ENCODE measurements around the gene FAM181B.

Gene FAM181B

DNA sequence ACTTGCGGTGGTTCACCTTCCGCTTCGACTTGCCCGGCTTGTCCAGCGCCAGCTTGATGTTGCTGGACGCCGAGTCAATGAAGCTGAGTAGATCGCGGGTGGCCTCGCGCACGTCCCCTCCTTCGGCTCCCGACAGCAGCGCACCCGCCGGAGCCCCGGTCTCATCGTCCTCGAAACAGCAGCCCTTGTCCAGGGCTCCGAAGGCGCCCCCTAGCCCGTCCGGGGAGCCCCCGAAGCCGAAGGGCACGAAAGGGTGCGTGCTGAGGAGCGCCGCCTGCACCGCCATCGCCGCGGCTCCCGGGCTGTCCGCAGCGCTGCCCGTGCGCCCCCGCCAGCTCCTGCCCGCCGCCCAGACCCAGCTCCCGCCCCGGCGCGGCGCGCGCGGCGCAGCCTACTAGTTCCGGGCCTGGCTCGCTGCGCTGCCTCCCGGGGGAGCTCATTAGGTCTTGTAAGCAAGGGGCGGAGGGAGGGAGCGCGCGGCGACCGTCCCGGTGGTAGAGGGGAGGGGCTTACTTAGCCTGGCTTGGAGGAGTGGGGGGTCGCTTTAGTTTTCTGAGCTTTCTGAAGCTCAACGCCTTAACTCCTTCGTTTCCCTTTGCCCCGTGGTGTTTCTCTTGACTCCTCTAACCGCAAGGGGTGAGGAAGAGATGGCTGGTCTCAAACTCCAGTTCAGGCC lies at the start of gene FAM181B:
Gene FAM181B, minus strand, starts transcription at position 421 of the 676 bp plus-strand sequence. Its CDS starts 135 bp downstream, at position 286.
- DNase-seq: peak; percentile 44 to 58

DNA sequence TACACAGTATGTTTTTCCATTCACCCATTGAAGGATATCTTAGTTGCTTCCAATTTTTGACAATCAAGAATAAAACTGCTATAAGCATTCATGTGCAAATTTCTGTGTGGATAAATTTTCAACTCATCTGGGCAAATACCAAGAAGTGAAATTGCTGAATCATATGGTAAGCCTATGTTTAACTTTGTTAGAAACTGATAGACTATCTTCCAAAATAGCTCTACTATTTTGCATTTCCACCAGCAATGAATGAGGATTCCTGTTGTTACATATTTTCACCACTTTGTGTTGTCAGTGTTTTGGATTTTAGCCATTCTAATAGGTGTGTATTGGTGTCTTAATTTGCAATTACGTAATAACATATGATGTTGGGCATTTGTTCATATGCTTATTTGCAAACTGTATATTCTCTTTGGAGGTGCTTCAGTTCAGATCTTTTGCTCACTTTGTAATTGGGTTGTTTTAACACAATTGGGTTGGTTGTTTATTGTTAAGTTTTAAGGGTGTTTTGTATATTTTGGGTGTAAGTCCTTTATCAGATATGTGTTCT lies 49.2 kb upstream of the FAM181B start:
- DNase-seq: no peak

DNA sequence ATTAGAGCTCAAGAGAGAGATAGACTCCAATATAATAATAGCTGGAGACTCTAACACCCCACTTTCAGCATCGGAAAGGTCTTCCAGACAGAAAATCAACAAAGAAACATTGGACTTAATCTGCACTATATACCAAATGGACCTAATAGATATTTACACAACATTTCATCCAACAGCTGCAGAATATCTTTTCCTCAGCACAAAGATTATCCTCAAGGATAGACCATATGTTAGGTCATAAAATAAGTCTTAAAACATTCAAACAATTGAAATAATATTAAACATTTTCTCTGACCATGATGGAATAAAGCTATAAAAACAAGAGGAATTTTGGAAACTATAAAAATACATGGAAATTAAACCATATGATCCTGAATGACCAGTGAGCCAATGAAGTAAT lies 45.1 kb upstream of the FAM181B start:
- DNase-seq: no peak

- no peak for DNase-seq
Observed at GRCh38 chr11:82776377-82776776, 42.7 kb upstream of the FAM181B start.

- DNase-seq: peak; percentile 45 to 48
Observed at GRCh38 chr11:82775736-82776346, 42.2 kb upstream of the FAM181B start.

DNA sequence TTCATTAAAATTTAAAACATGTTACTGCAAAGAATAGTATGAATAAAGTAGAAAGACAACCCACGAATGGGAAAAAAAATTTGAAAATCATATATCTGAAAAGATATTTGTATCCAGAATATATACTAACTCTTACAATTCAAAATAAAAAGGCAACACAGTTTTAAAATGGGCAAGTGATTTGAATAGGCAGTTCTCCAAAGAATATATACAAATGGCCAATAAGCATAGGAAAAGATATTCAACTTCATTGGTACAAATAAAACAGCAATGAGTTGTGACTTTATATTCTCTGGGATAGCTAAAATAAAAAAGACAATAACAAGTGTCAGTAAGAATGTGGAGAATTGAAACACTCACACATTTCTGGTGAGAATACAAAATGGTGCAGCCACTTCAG lies 41.6 kb upstream of the FAM181B start:
- DNase-seq: no peak

DNA sequence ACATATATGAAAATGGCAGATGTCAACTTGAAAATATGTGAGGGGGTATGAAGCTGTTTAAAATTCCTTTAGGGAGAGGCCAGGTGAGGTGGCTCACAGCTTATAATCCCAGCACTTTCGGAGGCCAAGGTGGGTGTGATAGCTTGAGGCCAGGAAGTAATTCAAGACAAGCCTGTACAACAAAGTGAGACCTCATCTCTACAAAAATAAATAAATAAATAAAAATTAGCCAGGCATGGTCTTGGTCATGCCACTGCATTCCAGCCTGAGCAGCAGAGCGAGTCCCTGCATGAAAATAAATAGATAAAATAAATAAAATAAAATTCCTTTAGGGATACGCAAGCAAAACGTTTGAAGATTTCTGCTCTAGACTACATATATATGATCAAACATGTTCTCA lies 38.1 kb upstream of the FAM181B start:
- DNase-seq: no peak

DNA sequence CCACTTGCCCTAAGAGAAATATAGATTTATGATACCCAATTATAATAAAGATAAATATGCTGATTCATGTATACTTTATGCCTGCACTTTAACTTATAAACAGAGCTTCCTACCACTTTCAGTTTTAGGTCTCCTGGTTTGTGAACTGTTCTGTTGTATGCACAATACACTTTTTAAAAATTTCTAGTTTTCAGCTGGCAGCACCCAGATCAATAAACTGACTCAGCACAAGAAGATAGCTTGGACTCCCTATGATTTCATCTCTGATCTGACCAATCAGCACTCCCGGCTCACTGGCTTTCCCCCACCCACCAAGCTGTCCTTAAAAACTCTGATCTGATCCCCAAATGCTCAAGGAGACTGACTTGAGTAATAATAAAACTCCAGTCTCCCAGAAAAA lies 33.5 kb upstream of the FAM181B start:
- no peak for DNase-seq

- no peak for DNase-seq
Observed at GRCh38 chr11:82765466-82766034, 31.9 kb upstream of the FAM181B start.

GRCh38 chr11:82763167-82763566 lies 29.5 kb upstream of the FAM181B start:
- no peak for DNase-seq

DNA sequence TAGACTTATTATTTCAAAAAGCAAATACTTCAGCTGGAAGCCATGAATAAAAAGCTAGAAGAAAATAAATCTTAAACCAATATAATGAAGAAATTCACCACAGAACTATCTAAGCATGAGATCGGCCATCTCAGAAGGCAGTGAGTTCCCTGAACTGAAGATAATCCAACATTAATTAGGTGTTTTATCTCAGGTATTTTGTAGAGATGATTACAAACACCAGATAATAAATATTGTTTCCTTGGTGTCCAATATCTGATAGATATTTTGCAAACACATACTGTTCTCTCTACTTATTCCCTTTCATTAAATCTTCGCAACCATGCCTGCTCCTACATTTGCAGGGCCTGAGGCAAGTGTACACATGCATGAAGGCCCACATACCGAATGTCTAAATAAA lies 26.0 kb upstream of the FAM181B start:
- DNase-seq: no peak

GRCh38 chr11:82757660-82758357 lies 24.1 kb upstream of the FAM181B start:
- DNase-seq: no peak

- DNase-seq: no peak
Observed at GRCh38 chr11:82756765-82757639, 23.3 kb upstream of the FAM181B start.

- no peak for DNase-seq
Observed at GRCh38 chr11:82754410-82754809, 20.7 kb upstream of the FAM181B start.

DNA sequence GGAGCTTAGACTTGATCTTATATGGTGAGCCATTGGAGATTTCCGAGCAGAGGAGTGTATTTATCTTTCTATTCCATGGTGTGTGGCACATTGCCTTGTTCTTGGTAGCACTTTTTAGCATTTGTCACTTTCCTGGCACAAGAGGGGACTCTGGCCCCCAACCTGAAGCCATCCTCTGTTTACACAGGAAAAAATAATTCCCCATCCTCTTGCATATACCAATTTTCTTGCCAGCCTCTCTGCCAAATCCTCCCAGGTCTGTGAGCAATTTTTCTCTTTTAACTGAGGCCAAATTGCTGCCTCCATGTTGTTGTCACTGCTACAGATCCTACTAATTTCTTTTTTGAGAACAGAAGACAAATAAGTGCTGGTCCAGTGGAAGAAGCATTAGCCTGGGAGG lies 20.3 kb upstream of the FAM181B start:
- no peak for DNase-seq

- DNase-seq: no peak
Observed at GRCh38 chr11:82752801-82753200, 19.1 kb upstream of the FAM181B start.

GRCh38 chr11:82750643-82751139 lies 17.0 kb upstream of the FAM181B start:
- peak; percentile 24 to 26 for DNase-seq

GRCh38 chr11:82747471-82747870 lies 13.8 kb upstream of the FAM181B start:
- DNase-seq: no peak

- DNase-seq: no peak
Observed at GRCh38 chr11:82738091-82738490, 4.4 kb upstream of the FAM181B start.

DNA sequence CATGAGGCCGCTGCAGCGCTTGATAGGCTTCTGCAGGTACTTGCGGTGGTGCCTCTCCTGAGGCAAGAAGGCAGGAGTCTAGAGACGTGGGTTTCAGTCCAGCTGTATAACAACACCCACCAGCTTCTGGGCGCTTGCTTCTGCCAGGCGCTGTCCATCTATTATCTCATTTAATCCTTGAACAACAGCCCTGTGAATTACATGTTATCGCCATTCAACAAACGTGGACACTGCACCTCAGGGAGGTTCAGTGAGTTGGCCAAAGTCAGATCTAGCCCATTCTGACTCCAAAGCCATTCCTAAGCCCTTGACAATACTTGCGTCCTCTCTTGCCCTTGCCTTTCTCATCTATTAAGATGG lies 436 bp upstream of the FAM181B start:
- no peak for DNase-seq

GRCh38 chr11:82732734-82733443 lies 775 bp downstream of the FAM181B start:
- peak in 1 of 2 experiments; percentile 38 for DNase-seq

DNA sequence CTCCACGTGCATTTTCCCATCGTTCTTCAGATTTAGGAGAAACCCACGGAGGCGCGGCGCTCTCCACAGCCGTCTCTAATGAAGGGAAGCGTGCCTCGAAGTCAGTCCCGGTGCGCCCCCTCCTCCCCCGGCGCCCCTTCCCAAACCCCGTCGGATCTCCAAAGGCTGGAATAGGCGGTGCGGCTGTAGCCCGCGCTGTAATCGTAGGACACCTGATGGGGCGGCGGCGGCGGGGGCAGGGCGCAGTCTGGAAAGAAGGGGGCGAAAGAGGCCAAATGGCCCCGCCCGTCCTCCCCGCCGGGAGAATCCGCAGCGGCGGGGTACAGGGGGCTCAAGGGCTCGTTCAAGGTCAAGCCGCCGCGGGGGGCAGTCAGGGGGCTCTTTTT lies 1.3 kb downstream of the FAM181B start:
- DNase-seq: no peak
